T47D (cell line): ENCODE data around the gene FSTL4.
A peak's percentile ranks its signal among the peaks of the same experiment; 100 is the strongest.

Experiments
- DNase-seq, 2 experiments: peaks; one replicate each; pipeline versions ENCODE4 v3.0.0 to v3.0.0-alpha.2; 2011 to 2012; ENCODE audit warnings: low read depth in 1 of 2, low spot score in 1 of 2
- JUND ChIP-seq: IDR thresholded peaks from 2 replicates; pipeline ENCODE4 v1.6.1; 2012; ENCODE audit warnings: low read depth
- in situ Hi-C: cut with HindIII; loops from 2 replicates; pipeline ENCODE4 v1.10.0; 2016; ENCODE audit warnings: low sequenced_read_pairs, low pct_unique_long_range_greater_than_20kb

FSTL4 gene

GRCh38 chr5:133603711-133604110 lies 8.6 kb downstream of the FSTL4 start:
- in situ Hi-C loops: no loop called here
- TF ChIP-seq JUND: no peak

GRCh38 chr5:133602835-133603380 lies 9.4 kb downstream of the FSTL4 start:
- DNase-seq: no peak

More at GRCh38 chr5:133603711-133604110, 8.6 kb downstream of the FSTL4 start:
- no peak for DNase-seq

GRCh38 chr5:133599600-133599999 lies 12.7 kb downstream of the FSTL4 start:
- TF ChIP-seq JUND: no peak
- DNase-seq: no peak
- in situ Hi-C loops: no loop called here

More at GRCh38 chr5:133602835-133603380, 9.4 kb downstream of the FSTL4 start:
- TF ChIP-seq JUND: no peak
- in situ Hi-C loops: no loop called here

- in situ Hi-C loops: no loop called here
- no peak for DNase-seq
- TF ChIP-seq JUND: no peak
Measured at GRCh38 chr5:133599044-133599443, 13.3 kb downstream of the FSTL4 start.

DNA sequence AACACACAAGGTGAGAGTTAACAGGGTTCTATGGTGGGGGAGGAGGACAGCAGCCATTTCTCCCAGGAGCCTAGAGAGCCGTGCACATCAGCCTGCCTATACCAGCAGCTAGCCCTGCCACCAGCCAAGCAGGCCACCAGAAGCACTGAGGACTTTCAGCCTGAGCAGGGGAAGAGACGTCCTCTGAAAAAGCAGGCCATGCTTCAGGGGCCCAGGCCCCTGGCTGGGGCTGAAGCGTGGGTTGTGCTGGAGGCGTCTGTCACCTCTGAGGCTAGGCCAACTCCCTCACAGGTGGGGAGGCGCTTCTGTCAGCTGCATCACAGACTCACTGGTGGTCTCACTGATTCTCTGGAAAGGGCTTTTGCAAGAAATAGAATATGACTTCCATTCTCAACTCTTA lies 16.3 kb downstream of the FSTL4 start:
- DNase-seq: no peak
- TF ChIP-seq JUND: no peak
- in situ Hi-C loops: no loop called here

DNA sequence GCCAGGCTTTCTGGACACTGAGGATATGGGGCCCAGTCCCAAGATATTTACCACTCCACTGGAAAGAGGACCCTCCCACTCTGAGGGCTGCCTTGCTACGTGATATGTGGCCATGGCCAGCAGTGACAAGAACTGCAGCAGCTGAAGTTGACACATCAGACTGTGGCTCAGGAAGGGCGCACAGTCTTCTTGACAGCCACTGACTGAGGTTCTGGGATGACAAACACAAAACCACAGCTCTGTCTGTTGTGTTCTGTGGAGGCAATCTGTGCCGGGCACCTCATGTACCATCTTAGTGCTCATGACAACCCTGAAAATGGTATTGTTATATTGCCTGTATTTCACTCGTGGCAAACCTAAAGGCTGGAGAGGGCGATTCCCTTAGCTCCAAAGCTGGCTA lies 16.9 kb downstream of the FSTL4 start:
- in situ Hi-C loops: no loop called here

GRCh38 chr5:133589286-133589685 lies 23.1 kb downstream of the FSTL4 start:
- no peak for TF ChIP-seq JUND
- peak in 1 of 2 experiments; percentile 10 for DNase-seq
- in situ Hi-C loops: no loop called here

More for the DNA sequence above, 16.9 kb downstream of the FSTL4 start:
- no peak for TF ChIP-seq JUND
- no peak for DNase-seq

DNA sequence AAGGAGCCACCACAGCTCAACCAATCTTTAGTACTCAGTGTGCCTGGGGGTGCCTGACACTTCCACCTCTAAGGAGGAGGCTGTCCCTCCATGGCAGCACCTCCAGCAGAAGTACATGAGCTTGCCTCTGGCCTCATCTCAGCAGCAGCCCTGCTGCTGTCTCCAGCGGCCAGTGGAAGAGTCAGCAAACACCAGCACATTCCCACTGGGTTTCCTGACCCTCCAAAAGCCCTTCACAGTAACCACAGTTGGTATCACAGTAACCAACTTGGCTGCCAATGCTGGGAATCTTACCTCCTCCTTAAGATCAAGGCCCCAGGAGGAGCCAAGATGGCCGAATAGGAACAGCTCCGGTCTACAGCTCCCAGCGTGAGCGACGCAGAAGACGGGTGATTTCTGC lies 29.4 kb downstream of the FSTL4 start:
- in situ Hi-C loops: no loop called here
- no peak for DNase-seq
- no peak for TF ChIP-seq JUND

GRCh38 chr5:133581918-133582317 lies 30.4 kb downstream of the FSTL4 start:
- no peak for DNase-seq
- TF ChIP-seq JUND: no peak
- in situ Hi-C loops: no loop called here

GRCh38 chr5:133581348-133581747 lies 31.0 kb downstream of the FSTL4 start:
- in situ Hi-C loops: no loop called here
- DNase-seq: no peak
- no peak for TF ChIP-seq JUND

DNA sequence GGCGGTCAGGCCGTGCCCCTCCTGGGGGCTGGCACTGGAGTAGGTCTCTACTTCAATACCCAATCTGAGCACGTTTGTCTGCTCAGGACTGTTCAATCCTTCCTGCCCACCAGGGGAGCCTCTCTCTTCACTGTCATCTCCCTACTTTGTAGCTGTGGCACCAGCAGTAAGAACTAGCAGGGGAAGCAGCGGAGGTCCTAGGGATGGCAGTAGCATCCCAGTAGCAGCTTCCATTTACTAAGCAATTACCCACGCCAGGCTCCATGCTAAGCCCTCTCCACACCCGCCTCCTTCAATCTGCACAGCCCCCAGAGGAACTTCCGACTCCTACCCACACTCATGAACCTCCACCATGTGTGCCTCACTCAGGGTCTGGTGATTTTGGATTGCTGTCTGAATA lies 31.7 kb downstream of the FSTL4 start:
- in situ Hi-C loops: no loop called here
- DNase-seq: no peak
- no peak for TF ChIP-seq JUND

- in situ Hi-C loops: no loop called here
- DNase-seq: no peak
- no peak for TF ChIP-seq JUND
Measured at GRCh38 chr5:133579766-133580165, 32.6 kb downstream of the FSTL4 start.

- no peak for DNase-seq
- in situ Hi-C loops: no loop called here
- no peak for TF ChIP-seq JUND
Measured at GRCh38 chr5:133569347-133569746, 43.0 kb downstream of the FSTL4 start.

GRCh38 chr5:133565993-133566392 lies 46.3 kb downstream of the FSTL4 start:
- no peak for TF ChIP-seq JUND
- DNase-seq: peak; percentile 45 to 72
- in situ Hi-C loops: no loop called here
